LNCaP clone FGC (cell line): Measurements from ENCODE around the gene CCSER2.

Experiments
- DNase-seq: peaks from one replicate; pipeline ENCODE4 v3.0.0-alpha.2; 2011; ENCODE audit warnings: low read depth
- H3K4me3 ChIP-seq: 2 replicates; pipeline ENCODE4 v1.5.1; 2011; ENCODE audit warnings: mild to moderate bottlenecking, low read depth, low read length, control low read depth
- TF ChIP-seq, protein P1 (sequence below): IDR thresholded peaks from 2 replicates; pipeline ENCODE4 v1.5.1; 2012; ENCODE audit warnings: mild to moderate bottlenecking; ENCODE audit not compliant: control insufficient read depth, insufficient read depth; ENCODE audit errors: extremely low read depth

CCSER2 gene

DNA sequence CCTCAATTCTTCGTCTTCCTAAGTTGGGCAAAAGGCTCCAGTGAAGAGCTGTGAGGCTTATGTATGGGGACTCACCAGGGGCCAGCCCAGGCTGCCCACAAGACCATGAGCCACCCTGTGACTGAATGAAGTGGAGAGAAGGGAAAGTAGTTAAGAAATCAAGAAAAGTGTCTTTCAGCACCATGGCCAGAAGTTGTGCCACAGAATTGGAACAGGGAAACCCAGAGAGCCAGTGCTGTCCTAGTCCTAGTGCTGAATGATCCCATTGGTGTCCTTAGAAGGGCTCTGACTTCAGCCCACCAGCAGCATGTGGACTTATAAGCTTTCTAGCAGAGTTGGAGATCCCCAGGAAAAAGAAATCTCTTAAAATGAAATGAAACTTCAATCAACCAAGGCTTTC is 37.0 kb upstream of the CCSER2 start:
- TF ChIP-seq, protein P1, sequence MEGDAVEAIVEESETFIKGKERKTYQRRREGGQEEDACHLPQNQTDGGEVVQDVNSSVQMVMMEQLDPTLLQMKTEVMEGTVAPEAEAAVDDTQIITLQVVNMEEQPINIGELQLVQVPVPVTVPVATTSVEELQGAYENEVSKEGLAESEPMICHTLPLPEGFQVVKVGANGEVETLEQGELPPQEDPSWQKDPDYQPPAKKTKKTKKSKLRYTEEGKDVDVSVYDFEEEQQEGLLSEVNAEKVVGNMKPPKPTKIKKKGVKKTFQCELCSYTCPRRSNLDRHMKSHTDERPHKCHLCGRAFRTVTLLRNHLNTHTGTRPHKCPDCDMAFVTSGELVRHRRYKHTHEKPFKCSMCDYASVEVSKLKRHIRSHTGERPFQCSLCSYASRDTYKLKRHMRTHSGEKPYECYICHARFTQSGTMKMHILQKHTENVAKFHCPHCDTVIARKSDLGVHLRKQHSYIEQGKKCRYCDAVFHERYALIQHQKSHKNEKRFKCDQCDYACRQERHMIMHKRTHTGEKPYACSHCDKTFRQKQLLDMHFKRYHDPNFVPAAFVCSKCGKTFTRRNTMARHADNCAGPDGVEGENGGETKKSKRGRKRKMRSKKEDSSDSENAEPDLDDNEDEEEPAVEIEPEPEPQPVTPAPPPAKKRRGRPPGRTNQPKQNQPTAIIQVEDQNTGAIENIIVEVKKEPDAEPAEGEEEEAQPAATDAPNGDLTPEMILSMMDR: no peak
- peak; percentile 27 for DNase-seq
- no peak overlapping the region for H3K4me3 ChIP-seq

DNA sequence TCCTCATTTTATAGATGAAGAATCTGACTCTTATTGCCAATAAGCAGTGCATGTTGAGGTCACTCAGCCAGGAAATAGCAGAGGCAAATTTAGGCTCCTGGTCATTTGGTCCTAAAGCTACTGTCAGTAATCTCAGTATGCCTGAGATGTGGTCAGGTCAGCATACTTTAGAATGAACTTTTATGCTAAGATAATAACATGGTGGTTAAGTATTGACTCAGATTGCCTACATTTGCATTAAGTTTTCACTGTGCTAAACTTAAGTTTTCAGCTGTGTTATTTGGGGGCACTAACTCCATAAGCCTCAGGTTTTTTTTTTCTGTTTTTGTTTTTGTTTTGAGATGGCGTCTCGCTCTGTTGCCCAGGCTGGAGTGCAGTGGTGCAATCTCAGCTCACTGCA is 35.9 kb upstream of the CCSER2 start:
- H3K4me3 ChIP-seq: no peak overlapping the region
- DNase-seq: no peak
- TF ChIP-seq, protein P1: no peak

DNA sequence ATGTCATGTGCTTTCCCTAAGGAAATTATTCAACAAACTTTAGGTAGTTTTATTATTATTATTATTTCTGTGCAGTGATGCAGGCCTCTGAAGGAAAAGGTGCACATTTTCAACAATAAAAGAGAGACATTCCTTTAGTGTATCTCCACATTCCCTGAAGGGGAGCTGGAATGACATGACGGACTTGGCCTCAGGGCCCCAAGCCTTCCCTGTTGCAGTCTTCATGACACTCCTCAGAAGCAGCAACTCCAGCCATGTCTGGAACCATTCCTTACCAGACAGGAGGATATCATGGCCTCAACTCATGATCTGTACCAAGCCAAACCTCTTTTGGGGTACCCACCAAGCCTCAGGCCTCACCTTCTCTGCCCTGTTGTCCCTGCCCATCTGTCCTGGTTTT is 35.2 kb upstream of the CCSER2 start:
- no peak overlapping the region for H3K4me3 ChIP-seq
- TF ChIP-seq, protein P1: no peak
- DNase-seq: no peak

DNA sequence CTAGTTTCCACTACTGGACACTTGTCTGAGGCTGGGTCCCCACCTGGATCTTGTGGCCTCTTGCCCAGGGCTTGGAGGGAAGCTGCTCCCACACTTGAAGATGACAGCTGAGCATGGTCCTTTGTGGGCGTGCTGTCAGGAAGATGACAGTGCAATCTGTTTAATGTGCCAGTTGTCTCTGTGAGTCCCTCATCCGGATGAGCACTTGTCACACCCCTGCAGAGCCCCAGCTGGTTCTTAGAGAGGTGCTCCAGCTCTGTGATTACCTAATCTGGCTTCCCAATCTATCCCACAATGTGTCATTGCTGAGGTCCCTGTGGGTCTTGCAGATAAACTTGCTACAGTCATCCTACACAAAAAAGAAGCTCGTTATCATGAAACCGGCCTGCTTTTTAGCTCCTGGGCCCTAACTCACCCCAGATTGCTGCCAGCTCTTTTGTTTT is 34.8 kb upstream of the CCSER2 start:
- TF ChIP-seq, protein P1: no peak
- no peak overlapping the region for H3K4me3 ChIP-seq
- DNase-seq: no peak

DNA sequence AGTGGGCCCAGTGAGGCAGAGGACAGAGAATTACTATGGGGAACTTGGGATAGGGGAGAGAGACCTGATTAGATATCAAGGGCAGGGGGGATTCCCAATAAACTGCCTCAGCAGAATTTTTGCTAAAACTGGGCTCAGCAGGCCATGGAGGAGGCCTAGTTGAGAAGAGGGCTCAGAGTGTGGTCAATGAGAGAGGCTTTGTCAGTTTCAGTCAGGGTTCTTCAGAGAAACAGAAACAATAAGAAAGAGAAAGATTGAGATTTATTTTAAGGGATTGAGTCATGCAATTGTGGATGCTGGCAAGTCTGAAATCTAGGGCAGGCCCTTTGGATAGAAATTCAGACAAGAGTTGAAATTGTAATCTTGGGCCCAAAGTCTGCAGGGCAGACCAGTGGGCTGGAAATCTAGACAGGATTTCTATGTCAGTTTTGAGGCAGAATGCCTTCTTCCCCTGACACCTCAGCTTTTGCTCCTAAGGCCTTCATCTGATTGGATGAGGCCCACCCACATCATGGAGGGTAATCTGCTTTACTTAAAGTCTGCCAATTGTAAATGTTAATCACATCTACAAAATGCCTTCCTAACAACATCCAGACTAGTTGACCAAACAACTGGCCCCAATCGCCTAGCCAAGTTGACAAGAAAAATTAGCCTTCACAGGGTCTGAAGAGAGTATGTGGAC is 33.5 kb upstream of the CCSER2 start:
- DNase-seq: no peak
- TF ChIP-seq, protein P1: no peak
- H3K4me3 ChIP-seq: no peak overlapping the region

DNA sequence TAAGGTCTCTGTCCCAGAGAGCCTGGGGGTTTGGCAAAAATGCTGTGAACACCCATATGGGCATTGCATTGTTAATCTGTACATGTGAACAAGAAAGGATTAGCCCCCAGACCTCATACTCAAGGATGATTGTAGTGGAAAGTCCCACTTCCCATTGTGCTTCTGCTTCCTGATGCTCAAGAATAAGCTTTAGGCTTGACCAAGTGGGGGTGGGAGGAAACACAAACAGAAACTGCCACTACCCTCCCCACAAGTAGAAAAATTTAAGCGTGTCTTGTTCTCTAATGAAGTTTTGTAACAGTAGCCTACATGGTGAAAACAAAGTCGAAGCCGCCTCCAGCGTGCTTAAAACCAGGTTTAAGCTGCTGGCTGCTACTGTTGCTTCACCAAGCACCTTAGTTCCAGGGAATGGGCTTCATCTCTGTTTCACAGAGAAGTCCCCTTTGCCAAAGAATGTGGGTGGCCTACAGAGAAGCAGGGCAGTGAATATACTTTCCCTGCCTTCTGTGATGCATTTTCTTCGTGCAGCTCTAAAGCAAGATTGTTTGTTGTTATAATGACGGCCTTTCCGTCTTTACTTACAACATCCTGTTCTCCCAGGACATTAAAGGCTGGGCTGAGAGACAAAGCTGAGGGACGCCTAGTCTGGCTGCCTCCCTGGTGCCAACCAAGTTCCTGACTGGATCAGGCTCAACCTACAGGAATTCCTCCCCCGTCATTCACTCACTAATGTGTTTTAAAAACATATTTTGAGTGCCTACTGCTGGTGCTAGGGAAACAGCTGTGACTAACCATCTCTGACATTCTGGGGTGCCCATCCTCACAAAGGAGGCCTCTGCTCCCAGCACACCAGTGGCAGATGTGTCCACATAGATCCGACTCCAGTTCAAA is 32.1 kb upstream of the CCSER2 start:
- TF ChIP-seq, protein P1: no peak
- no peak for DNase-seq
- H3K4me3 ChIP-seq: no peak overlapping the region
